SK-N-SH (cell line): ENCODE data around the gene MRGPRE. TPM values are rescaled to one million over a fixed set of nuclear protein-coding genes. Genes with fewer than 3 reads are reported as not detected.

Experiments
- CTCF ChIA-PET: fragments of 300-600, 350-600 bp; formaldehyde crosslinking; extraction: SDS; loops from one replicate; lab custom pipeline; 2021; lab: Yijun Ruan, JAX
- POLR2A ChIA-PET: fragments of 350-600 bp; sonication (Branson Sonifier 250); formaldehyde crosslinking; extraction: SDS; loops from one replicate; lab custom pipeline; 2020; ENCODE audit warnings: antibody characterized with exemption, inconsistent platforms; lab: Yijun Ruan, JAX
- DNase-seq: peaks from one replicate; pipeline ENCODE4 v3.0.0; 2012
- H2AFZ ChIP-seq: fragments of 200-600 bp; sonication (generic); 2 replicates; pipeline ENCODE4 v1.8.1; 2016; ENCODE audit warnings: antibody characterized with exemption, mild to moderate bottlenecking, low read depth
- H3F3A ChIP-seq: fragments of 200-600 bp; sonication (generic); replicated peaks from 2 replicates; pipeline ENCODE3; 2016; ENCODE audit warnings: antibody characterized with exemption, mild to moderate bottlenecking; ENCODE audit not compliant: insufficient read depth
- H3K27ac ChIP-seq, 2 experiments: fragments of 200-500 bp in 1 of 2; fragments of 200-600 bp in 1 of 2; sonication (Bioruptor generic) in 1 of 2; sonication (generic), shearing (Covaris generic) in 1 of 2; 2 replicates each; pipeline versions ENCODE4 v1.5.1 to v1.6.1; 2014 to 2016; ENCODE audit warnings: low read depth in 2 of 2, inconsistent platforms in 1 of 2, low read length in 1 of 2, mild to moderate bottlenecking in 1 of 2, mixed read lengths in 1 of 2
- H3K27me3 ChIP-seq: fragments of 200-600 bp; sonication (generic), shearing (Covaris generic); 2 replicates; pipeline ENCODE4 v1.6.1; 2016; ENCODE audit warnings: mixed run types; ENCODE audit not compliant: insufficient read depth
- H3K36me3 ChIP-seq, 2 experiments: fragments of 200-500 bp in 1 of 2; fragments of 200-600 bp in 1 of 2; sonication (Bioruptor generic) in 1 of 2; sonication (generic) in 1 of 2; replicated peaks in 1 of 2; 2 replicates each; pipeline versions ENCODE3 to v1.5.1; 2014 to 2016; ENCODE audit warnings: low read length in 1 of 2, mild to moderate bottlenecking in 1 of 2; ENCODE audit not compliant: insufficient read depth in 2 of 2, control insufficient read depth in 1 of 2
- H3K4me1 ChIP-seq, 2 experiments: fragments of 200-500 bp in 1 of 2; fragments of 200-600 bp in 1 of 2; sonication (Bioruptor generic) in 1 of 2; sonication (generic), shearing (Covaris generic) in 1 of 2; 2 replicates each; pipeline versions ENCODE4 v1.5.1 to v1.6.1; 2014 to 2016; ENCODE audit warnings: low read depth in 1 of 2, low read length in 1 of 2, mixed run types in 1 of 2; ENCODE audit not compliant: insufficient read depth in 2 of 2, control insufficient read depth in 1 of 2
- H3K4me2 ChIP-seq: fragments of 200-600 bp; sonication (generic), shearing (Covaris generic); 2 replicates; pipeline ENCODE4 v1.6.1; 2017; ENCODE audit warnings: mixed run types
- H3K4me3 ChIP-seq, 2 experiments: fragments of 200-500 bp in 1 of 2; fragments of 200-600 bp in 1 of 2; sonication (Bioruptor generic) in 1 of 2; sonication (generic), shearing (Covaris generic) in 1 of 2; 2 replicates each; pipeline versions ENCODE4 v1.5.1 to v1.8.1; 2014 to 2016; ENCODE audit warnings: low read depth in 2 of 2, inconsistent platforms in 1 of 2, low read length in 1 of 2, mild to moderate bottlenecking in 1 of 2, mixed read lengths in 1 of 2, moderate library complexity in 1 of 2
- H3K79me2 ChIP-seq: fragments of 200-600 bp; sonication (generic); 2 replicates; pipeline ENCODE4 v1.8.1; 2017; ENCODE audit warnings: mild to moderate bottlenecking; ENCODE audit not compliant: insufficient read depth
- H3K9ac ChIP-seq: fragments of 200-600 bp; sonication (generic); 2 replicates; pipeline ENCODE4 v1.6.1; 2017; ENCODE audit warnings: mixed run types
- H3K9me2 ChIP-seq: fragments of 200-600 bp; sonication (generic); 2 replicates; pipeline ENCODE4 v1.6.1; 2017; ENCODE audit warnings: mixed run types
- H3K9me3 ChIP-seq: fragments of 200-600 bp; sonication (generic); 2 replicates; pipeline ENCODE4 v1.6.1; 2017; ENCODE audit warnings: mixed run types, mild to moderate bottlenecking, moderate library complexity
- H4K20me1 ChIP-seq: fragments of 200-600 bp; sonication (generic); 2 replicates; pipeline ENCODE4 v1.6.1; 2017; ENCODE audit warnings: mild to moderate bottlenecking, mixed run types; ENCODE audit not compliant: insufficient read depth
- CHD2 ChIP-seq: fragments of 150-350 bp; IDR thresholded peaks from 2 replicates; pipeline ENCODE4 v1.6.1; 2018; ENCODE audit warnings: low read length; ENCODE audit not compliant: partially characterized antibody
- EP300 ChIP-seq, 2 experiments: IDR thresholded peaks; 2 replicates each; pipeline versions ENCODE4 v1.4.0 to v1.6.1; 2012; ENCODE audit warnings: borderline replicate concordance in 1 of 2, low read depth in 1 of 2, low read length in 1 of 2
- EZH2phosphoT487 ChIP-seq: fragments of 200-600 bp; sonication (generic); IDR thresholded peaks from 2 replicates; pipeline ENCODE4 v1.6.1; 2017; ENCODE audit warnings: low read depth, mixed run types, mild to moderate bottlenecking, antibody characterized with exemption, moderate library complexity, borderline replicate concordance
- FOXM1 ChIP-seq: IDR thresholded peaks from 2 replicates; pipeline ENCODE4 v1.4.0; 2012; ENCODE audit warnings: low read depth, mild to moderate bottlenecking
- JUND ChIP-seq: IDR thresholded peaks from 2 replicates; pipeline ENCODE4 v1.4.0; 2012
- NFIC ChIP-seq: IDR thresholded peaks from 2 replicates; pipeline ENCODE4 v1.4.0; 2012; ENCODE audit warnings: borderline replicate concordance
- POLR2AphosphoS5 ChIP-seq: IDR thresholded peaks from 2 replicates; pipeline ENCODE4 v1.6.1; 2012; ENCODE audit warnings: low read depth, low read length
- RAD21 ChIP-seq: IDR thresholded peaks from 2 replicates; pipeline ENCODE4 v1.6.1; 2012; ENCODE audit warnings: mild to moderate bottlenecking, low read length
- RFX5 ChIP-seq: IDR thresholded peaks from 2 replicates; pipeline ENCODE4 v1.6.1; 2012; ENCODE audit warnings: mild to moderate bottlenecking, improper control_type of control experiment, low read length
- SMC3 ChIP-seq: IDR thresholded peaks from 2 replicates; pipeline ENCODE4 v1.6.1; 2012; ENCODE audit warnings: low read depth, low read length, improper control_type of control experiment
- WGBS: methylation state at CpG from one replicate; pipeline ENCODE4 v1.1.6; 2017; ENCODE audit warnings: low lambda C conversion rate; 5-methylcytosine and 5-hydroxymethylcytosine counted together
- polyA plus RNA-seq, 3 experiments: library from polyadenylated mRNA; depleted of rRNA; stranded (reverse); fragments of >200 nt; gene quantifications; 2 replicates each; pipeline ENCODE4 v1.2.3, GENCODE V29; 2012
- TF ChIP-seq, protein P1 (sequence below): IDR thresholded peaks from 2 replicates; pipeline ENCODE4 v1.4.0; 2012; ENCODE audit warnings: low read depth, borderline replicate concordance
- TF ChIP-seq, protein P2 (sequence below): fragments of 150-350 bp; IDR thresholded peaks from 2 replicates; pipeline ENCODE4 v1.6.1; 2016; ENCODE audit warnings: mild to moderate bottlenecking, low read depth, low read length
- TF ChIP-seq, protein P3 (sequence below): IDR thresholded peaks from 2 replicates; pipeline ENCODE4 v1.6.1; 2012; ENCODE audit warnings: mild to moderate bottlenecking, low read depth, low read length, moderate library complexity
- TF ChIP-seq, protein P4 (sequence below): fragments of 150-350 bp; IDR thresholded peaks from 2 replicates; pipeline ENCODE4 v1.6.1; 2017; ENCODE audit warnings: antibody characterized with exemption, low read length, low read depth, borderline replicate concordance

Gene MRGPRE
- polyA plus RNA-seq, 1 of the 3 experiments (the other 2 are of a cell fraction): not detected

DNA sequence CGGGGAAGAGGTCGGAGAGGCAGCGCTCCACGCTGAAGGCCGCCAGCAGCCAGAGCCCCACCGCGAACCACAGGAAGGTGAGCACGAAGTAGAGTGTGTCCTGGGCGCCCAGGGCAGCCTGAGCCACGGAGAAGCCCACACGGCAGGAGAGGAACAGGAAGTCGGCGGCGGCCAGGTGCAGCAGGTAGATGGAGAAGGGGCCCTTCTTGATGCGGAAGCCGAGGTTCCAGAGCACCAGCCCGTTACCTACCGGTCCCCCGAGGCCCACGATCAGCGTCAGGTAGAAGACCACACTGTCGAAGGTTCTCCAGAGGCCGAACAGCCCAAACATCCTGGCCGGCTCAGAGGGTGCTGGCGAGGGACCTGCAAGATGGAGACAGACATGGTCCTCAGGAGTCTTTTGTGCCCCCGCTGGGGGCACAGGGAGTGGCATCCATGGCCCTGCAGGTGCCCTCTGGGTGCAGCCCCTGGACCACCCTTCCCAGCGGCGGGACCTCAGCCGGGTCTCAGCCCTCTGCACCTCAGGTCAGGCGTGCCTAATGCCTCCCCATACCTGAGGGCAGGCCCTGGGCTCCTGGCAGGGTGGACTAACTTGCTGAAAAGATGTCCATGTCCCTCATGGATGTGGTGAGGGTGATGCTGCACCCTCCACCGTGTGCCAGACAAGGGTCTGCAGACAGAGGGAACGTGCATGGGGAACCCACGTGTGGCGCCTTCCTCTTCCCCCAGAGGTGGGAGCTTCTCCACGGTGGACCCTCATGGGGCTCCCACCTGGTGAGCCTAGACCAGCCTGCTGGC, 13.5 kb downstream of the MRGPRE start, which contains the start of gene MRGPRG:
Gene MRGPRG, minus strand, starts transcription at position 331 of the 798 bp plus-strand sequence. Its CDS starts 0 bp downstream, at position 331.
- H3K9ac ChIP-seq: no peak within 1 kb of the TSS
- H3K36me3 ChIP-seq: no peaks in the 10 kb centered on the region
- CTCF ChIA-PET: interaction anchor here (0.7 to 6.0 kb wide), 12 partner anchors 11 to 331 kb away, joined by 3 to 48 read pairs (median 4); partner anchors contain the start of gene MRGPRE
- no peak within 1 kb of the TSS for H3K27ac ChIP-seq
- no peaks in the 10 kb centered on the region for H3F3A ChIP-seq
- no peaks in the 10 kb centered on the region for H3K9me2 ChIP-seq
- no peaks in the 10 kb centered on the region for H3K27me3 ChIP-seq
- H2AFZ ChIP-seq: no peak within 1 kb of the TSS
- no peak within 1 kb of the TSS for H3K4me2 ChIP-seq
- POLR2A ChIA-PET: no interaction called here
- H3K4me1 ChIP-seq: no peaks in the 10 kb centered on the region; a peak in 1 of 4 replicates
- no peaks in the 10 kb centered on the region for H3K9me3 ChIP-seq
- peak; percentile 24 for DNase-seq
- no peaks in the 10 kb centered on the region for H3K79me2 ChIP-seq
- TF ChIP-seq CHD2: no peak
- TF ChIP-seq EZH2phosphoT487: no peak
- TF ChIP-seq NFIC: no peak
- TF ChIP-seq, protein P1, sequence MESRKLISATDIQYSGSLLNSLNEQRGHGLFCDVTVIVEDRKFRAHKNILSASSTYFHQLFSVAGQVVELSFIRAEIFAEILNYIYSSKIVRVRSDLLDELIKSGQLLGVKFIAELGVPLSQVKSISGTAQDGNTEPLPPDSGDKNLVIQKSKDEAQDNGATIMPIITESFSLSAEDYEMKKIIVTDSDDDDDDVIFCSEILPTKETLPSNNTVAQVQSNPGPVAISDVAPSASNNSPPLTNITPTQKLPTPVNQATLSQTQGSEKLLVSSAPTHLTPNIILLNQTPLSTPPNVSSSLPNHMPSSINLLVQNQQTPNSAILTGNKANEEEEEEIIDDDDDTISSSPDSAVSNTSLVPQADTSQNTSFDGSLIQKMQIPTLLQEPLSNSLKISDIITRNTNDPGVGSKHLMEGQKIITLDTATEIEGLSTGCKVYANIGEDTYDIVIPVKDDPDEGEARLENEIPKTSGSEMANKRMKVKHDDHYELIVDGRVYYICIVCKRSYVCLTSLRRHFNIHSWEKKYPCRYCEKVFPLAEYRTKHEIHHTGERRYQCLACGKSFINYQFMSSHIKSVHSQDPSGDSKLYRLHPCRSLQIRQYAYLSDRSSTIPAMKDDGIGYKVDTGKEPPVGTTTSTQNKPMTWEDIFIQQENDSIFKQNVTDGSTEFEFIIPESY: no peak
- no peak for TF ChIP-seq FOXM1
- TF ChIP-seq EP300 (IDR thresholded peaks at IDR 0.05; ENCODE audit: borderline replicate concordance in 1 of 2, low read depth in 1 of 2, low read length in 1 of 2): no peak
- TF ChIP-seq, protein P2, sequence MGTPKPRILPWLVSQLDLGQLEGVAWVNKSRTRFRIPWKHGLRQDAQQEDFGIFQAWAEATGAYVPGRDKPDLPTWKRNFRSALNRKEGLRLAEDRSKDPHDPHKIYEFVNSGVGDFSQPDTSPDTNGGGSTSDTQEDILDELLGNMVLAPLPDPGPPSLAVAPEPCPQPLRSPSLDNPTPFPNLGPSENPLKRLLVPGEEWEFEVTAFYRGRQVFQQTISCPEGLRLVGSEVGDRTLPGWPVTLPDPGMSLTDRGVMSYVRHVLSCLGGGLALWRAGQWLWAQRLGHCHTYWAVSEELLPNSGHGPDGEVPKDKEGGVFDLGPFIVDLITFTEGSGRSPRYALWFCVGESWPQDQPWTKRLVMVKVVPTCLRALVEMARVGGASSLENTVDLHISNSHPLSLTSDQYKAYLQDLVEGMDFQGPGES: no peak
- TF ChIP-seq SMC3: no peak
- H4K20me1 ChIP-seq: no peaks in the 10 kb centered on the region
- H3K4me3 ChIP-seq: no peak within 1 kb of the TSS
- WGBS: 71% methylated on average over 13 of the region's 35 CpGs

DNA sequence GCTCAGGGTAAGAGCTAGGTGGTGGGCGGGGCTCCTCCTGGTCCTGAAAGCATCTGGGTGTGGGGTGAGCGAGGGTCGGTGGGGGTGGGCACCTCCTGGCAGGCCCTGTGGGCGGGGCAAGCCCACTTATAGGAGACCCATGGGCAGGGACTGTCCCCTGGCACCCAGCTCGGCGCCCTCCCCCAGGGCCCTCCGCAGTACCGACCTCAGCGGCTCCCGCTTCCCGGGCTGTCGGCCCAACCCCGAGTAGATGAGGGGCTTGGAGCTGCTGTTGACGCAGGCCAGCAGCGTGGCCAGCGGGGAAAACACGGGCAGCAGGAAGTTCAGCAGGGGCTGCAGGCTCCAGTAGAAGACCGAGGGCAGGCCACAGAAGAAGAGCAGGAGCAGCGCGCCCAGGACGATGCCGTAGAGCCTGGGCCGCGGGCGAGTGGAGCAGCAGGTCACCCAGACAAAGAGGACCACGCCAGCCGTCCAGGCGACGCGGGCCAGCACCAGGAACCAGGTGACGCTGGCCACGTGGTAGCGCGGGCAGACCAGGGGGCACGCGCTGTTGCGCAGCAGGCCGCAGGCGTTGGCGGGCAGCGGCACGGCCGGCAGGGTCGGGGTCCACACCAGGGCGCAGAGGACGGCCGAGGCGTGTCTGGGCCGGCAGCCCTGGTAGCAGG, 14.3 kb downstream of the MRGPRE start:
- no peaks in the 10 kb centered on the region for H3K79me2 ChIP-seq
- TF ChIP-seq RAD21 (no peak), EP300 (IDR thresholded peaks at IDR 0.05; ENCODE audit: borderline replicate concordance in 1 of 2, low read depth in 1 of 2, low read length in 1 of 2) (no peak), RFX5 (no peak), JUND (no peak), POLR2AphosphoS5 (no peak)
- TF ChIP-seq, protein P3, sequence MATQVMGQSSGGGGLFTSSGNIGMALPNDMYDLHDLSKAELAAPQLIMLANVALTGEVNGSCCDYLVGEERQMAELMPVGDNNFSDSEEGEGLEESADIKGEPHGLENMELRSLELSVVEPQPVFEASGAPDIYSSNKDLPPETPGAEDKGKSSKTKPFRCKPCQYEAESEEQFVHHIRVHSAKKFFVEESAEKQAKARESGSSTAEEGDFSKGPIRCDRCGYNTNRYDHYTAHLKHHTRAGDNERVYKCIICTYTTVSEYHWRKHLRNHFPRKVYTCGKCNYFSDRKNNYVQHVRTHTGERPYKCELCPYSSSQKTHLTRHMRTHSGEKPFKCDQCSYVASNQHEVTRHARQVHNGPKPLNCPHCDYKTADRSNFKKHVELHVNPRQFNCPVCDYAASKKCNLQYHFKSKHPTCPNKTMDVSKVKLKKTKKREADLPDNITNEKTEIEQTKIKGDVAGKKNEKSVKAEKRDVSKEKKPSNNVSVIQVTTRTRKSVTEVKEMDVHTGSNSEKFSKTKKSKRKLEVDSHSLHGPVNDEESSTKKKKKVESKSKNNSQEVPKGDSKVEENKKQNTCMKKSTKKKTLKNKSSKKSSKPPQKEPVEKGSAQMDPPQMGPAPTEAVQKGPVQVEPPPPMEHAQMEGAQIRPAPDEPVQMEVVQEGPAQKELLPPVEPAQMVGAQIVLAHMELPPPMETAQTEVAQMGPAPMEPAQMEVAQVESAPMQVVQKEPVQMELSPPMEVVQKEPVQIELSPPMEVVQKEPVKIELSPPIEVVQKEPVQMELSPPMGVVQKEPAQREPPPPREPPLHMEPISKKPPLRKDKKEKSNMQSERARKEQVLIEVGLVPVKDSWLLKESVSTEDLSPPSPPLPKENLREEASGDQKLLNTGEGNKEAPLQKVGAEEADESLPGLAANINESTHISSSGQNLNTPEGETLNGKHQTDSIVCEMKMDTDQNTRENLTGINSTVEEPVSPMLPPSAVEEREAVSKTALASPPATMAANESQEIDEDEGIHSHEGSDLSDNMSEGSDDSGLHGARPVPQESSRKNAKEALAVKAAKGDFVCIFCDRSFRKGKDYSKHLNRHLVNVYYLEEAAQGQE: no peak
- TF ChIP-seq, protein P2: no peak
- TF ChIP-seq, protein P4, sequence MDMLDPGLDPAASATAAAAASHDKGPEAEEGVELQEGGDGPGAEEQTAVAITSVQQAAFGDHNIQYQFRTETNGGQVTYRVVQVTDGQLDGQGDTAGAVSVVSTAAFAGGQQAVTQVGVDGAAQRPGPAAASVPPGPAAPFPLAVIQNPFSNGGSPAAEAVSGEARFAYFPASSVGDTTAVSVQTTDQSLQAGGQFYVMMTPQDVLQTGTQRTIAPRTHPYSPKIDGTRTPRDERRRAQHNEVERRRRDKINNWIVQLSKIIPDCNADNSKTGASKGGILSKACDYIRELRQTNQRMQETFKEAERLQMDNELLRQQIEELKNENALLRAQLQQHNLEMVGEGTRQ: no peak

More for the DNA sequence above, 14.3 kb downstream of the MRGPRE start:
- Histone ChIP-seq H3K4me1 (no peaks in the 10 kb centered on the region; a peak in 1 of 4 replicates), H3K9me2 (no peaks in the 10 kb centered on the region), H3K4me2 (no peak overlapping the region), H3K27ac (no peak overlapping the region), H3K27me3 (no peaks in the 10 kb centered on the region), H3K9ac (no peak overlapping the region), H3K36me3 (no peaks in the 10 kb centered on the region), H3F3A (no peaks in the 10 kb centered on the region), H3K9me3 (no peaks in the 10 kb centered on the region), H2AFZ (no peak overlapping the region), H4K20me1 (no peaks in the 10 kb centered on the region), H3K4me3 (no peak overlapping the region)
- 91% methylated on average over 34 of the region's 49 CpGs for WGBS
- DNase-seq: peak; percentile 34
- ChIA-PET CTCF (interaction anchor here (0.7 to 6.0 kb wide), 15 partner anchors 10 to 330 kb away, joined by 3 to 48 read pairs (median 4); partner anchors contain the start of gene MRGPRE), POLR2A (no interaction called here)
